Vein endothelial cell (primary cell): Measurements from ENCODE around the gene SACM1L. TPM values are rescaled to one million over a fixed set of nuclear protein-coding genes. Genes with fewer than 3 reads are reported as not detected.

Experiments used
- small RNA-seq: library from RNA; depleted of rRNA; stranded (forward); fragments of <200 nt; gene quantifications from one replicate; pipeline ENCODE3, GENCODE V24; 2012
- total RNA-seq: library from RNA; depleted of rRNA; stranded (reverse); fragments of >200 nt; gene quantifications from 2 replicates; pipeline ENCODE4 v1.2.3, GENCODE V29; 2012

SACM1L gene, protein sequence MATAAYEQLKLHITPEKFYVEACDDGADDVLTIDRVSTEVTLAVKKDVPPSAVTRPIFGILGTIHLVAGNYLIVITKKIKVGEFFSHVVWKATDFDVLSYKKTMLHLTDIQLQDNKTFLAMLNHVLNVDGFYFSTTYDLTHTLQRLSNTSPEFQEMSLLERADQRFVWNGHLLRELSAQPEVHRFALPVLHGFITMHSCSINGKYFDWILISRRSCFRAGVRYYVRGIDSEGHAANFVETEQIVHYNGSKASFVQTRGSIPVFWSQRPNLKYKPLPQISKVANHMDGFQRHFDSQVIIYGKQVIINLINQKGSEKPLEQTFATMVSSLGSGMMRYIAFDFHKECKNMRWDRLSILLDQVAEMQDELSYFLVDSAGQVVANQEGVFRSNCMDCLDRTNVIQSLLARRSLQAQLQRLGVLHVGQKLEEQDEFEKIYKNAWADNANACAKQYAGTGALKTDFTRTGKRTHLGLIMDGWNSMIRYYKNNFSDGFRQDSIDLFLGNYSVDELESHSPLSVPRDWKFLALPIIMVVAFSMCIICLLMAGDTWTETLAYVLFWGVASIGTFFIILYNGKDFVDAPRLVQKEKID
- 23.5 and 27.0 TPM in 2 replicates for total RNA-seq

DNA sequence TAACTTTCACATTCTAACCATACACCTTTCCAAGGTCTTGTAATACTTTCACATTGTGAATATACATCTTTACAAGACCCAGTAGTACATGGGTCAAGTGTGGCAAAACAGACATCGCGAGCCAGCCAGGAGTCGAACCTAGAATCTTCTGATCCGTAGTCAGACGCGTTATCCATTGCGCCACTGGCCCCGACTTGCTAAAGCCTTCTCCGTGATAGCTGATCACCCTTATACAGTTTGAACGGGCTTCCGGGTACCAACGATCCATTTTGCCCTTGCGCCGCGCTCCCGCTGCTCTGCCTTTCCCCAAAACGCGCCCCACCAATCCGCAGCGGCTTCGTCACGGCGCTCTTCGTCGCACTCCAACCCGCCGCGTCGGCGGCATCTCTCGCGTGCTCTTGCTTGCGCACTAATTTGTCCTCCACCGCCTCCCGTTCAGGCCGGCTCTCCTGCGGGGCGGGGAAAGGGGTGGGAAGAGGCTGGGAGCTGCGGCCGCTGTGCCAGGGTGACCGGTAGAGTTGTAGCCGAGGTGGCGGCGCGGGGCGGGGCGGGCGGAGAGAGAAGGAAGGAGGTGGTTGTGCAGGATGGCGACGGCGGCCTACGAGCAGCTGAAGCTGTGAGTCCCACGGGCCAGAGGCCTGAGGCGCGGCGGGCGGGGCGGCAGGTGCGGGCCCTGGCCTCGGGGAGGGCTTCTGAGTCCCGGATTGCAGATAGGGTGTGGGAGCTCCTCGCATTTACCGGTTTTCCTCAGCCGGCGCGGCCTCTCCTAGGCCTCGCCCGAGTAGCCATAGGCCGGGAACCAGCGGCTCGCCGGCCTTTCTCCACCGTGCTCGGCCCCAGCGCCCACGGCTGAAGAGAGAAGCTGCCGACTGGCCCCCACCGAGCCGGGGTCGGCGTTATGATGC lies at the start of gene SACM1L:
TSS of gene SACM1L (plus strand) at position 515 of the 905 bp plus-strand sequence. CDS start at position 585, 70 bp downstream.

Small RNAs within 50 kb of the gene (small RNA-seq; reads per million reads assigned to genes)
- not detected for gene RN7SL145P

Other genes with a start within 250 kb of the SACM1L start
- gene LIMD1, start 94.6 kb upstream of the SACM1L start, total RNA-seq, result 25.8 and 26.6 TPM in 2 replicates
- not detected in 2 replicates for gene SLC6A20, start 107.1 kb downstream of the SACM1L start, total RNA-seq
- 10.8 and 14.7 TPM in 2 replicates for gene LZTFL1, start 152.7 kb downstream of the SACM1L start, total RNA-seq
- not detected in 2 replicates for gene CCR9, start 197.1 kb downstream of the SACM1L start, total RNA-seq